Measurements from ENCODE around the gene TMEM120B.
"Not testable (repeated sequence)": the region's sequence is repeated elsewhere in the genome, so short reads cannot be mapped to it uniquely, and the experiment has no call there.

Gene TMEM120B

GRCh38 chr12:121776190-121777098 lies 63.9 kb downstream of the TMEM120B start:
- DNase-seq: peak; percentile 81

- no peak for DNase-seq
These were observed 66.2 kb downstream of the TMEM120B start for GRCh38 chr12:121778567-121779421.

- no peak for DNase-seq
These were observed 66.9 kb downstream of the TMEM120B start for GRCh38 chr12:121779422-121779895.

DNA sequence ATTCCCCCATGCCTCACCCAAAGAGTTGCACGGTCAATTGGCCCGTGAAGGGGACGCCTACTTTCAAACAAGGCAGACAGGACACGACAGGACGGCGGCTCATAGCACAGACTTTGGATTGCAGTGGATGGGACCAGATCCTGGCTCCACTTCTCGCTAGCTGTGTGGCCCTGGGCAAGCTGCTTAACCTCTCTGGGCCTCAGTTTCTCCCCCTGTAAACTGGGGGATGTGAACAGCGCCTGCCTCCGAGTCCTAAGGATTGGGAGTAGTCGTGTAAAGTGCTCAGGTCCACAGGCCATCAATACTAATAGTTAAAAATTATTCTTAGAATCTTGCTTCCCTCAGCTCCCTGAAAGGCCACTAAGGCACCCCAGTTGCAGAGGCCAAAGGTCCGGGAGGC lies 67.9 kb downstream of the TMEM120B start:
- DNase-seq: no peak

DNA sequence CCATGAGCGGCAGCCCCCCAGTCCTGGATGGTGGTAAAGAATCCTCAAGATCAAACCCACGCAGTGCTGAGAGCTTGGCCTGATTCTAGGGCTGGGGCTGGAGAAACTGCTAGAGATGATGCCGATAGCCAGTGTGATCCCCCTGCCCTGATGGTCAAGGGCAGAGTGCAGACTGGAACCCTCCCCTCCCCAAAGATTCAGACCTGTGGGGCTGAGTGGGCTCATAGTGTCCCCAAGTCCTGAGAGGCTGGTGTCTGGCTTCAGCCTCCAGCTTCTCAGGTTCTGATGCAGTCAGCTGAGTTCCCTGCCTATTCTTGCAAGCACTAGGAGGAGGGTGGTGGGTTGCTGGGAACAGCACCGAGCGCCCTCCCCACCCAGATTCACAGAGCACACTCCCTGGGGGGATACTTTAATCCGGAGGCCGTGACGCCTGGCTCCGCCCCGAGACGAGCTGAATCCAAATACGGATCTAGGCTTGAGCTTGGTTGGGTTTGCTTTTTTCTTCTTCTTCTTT lies 69.0 kb downstream of the TMEM120B start:
- DNase-seq: peak; percentile 90

- peak; percentile 82 for DNase-seq
These were observed 69.7 kb downstream of the TMEM120B start for GRCh38 chr12:121781998-121782979.

DNA sequence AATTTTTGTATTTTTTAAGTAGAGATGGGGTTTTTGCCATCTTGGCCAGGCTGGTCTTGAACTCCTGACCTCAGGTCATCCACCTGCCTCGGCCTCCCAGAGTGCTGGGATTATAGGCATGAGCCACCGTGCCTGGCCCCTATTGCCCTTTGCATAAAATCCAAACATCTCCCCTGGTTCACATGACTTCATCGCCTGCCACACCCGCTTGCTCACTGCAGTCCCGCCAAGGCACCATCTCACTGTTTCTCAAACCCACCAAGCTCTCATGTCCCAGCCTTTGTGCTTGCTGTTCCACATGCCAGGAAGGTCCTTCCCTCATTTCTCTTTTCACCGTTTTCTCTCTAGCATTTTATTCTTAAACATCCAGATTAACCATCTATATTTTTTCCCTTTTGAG lies 71.2 kb downstream of the TMEM120B start:
- DNase-seq: no peak

GRCh38 chr12:121784460-121784859 lies 71.9 kb downstream of the TMEM120B start:
- DNase-seq: no peak

- no peak for DNase-seq
These were observed 73.9 kb downstream of the TMEM120B start for GRCh38 chr12:121786440-121786825.

- no peak for DNase-seq
These were observed 74.8 kb downstream of the TMEM120B start for GRCh38 chr12:121787063-121788025.

GRCh38 chr12:121788176-121788818 lies 75.7 kb downstream of the TMEM120B start:
- DNase-seq: no peak

- DNase-seq: no peak
These were observed 76.8 kb downstream of the TMEM120B start for GRCh38 chr12:121789233-121789781.

GRCh38 chr12:121789800-121790728 lies 77.5 kb downstream of the TMEM120B start:
- no peak for DNase-seq

DNA sequence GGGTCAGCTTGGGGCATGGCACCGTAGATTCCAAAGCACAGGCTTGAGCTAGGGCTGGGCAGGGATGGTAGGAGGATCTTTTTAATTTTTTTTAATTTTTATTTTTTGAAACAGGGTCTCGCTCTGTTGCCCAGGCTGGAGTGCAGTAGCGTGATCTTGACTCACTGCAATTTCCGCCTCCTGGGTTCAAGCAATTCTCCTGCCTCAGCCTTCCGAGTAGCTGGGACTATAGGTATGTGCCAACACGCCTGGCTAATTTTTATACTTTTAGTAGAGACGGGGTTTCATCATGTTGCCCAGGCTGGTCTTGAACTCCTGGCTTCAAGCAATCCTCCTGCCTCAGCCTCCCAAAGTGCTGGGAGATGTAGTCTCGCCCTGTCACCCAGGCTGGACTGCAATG lies 78.2 kb downstream of the TMEM120B start:
- DNase-seq: not testable (repeated sequence)

GRCh38 chr12:121791671-121792551 lies 79.4 kb downstream of the TMEM120B start:
- DNase-seq: no peak

- DNase-seq: no peak
These were observed 80.3 kb downstream of the TMEM120B start for GRCh38 chr12:121792607-121793439.

DNA sequence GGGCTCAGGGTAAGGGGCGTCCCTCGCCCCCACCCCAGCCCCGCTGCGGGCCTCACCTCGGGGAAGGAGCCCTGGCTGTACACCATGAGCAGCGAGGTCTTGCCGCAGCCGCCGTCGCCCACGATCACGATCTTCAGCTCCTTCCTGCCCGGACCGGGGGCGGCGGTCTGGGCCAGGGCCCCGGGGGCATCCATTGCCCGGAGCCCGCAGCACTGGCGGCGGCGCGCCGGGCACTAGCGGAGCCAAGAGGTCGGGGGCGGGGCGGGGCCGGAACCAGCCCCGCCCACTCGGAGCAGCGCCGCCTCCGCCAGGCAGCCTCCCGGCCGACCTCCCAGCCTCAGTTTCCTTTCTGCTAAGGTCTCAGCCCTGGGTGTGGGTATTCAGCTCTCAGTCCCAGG lies 80.9 kb downstream of the TMEM120B start, which contains the start of gene RHOF:
RHOF (minus strand) TSS at position 249 of the 398 bp plus-strand sequence; CDS start at position 194, 55 bp downstream.
- no peak for DNase-seq
